Right lobe of liver (tissue), 6 donors: Measurements from ENCODE around the gene LMTK3. TPM values are rescaled to one million over a fixed set of nuclear protein-coding genes. Genes with fewer than 3 reads are reported as not detected.

Experiments used
- ATAC-seq, 4 donors: fragments of 200-7000 bp; cut with Tn5 transposase; one replicate each; pipeline ENCODE4 v1.9.1; 2020; ENCODE audit warnings: mild to moderate bottlenecking in 4 of 4, moderate library complexity in 4 of 4
- DNase-seq, 3 donors: peaks; one replicate each; pipeline ENCODE4 v3.0.0-alpha.2; 2020
- H3K27ac ChIP-seq, 3 donors: fragments of 200-600 bp; one replicate each; pipeline ENCODE4 v1.8.0; 2022
- H3K27me3 ChIP-seq, 2 donors: fragments of 200-600 bp; one replicate each; pipeline ENCODE4 v1.8.0; 2022
- H3K36me3 ChIP-seq, 4 donors: fragments of 200-600 bp; sonication (generic) in 1 of 4; one replicate each; pipeline versions ENCODE4 v1.5.1 to v1.8.0; 2017 to 2022; ENCODE audit warnings: control low read depth in 1 of 4
- H3K4me1 ChIP-seq, 4 donors: fragments of 200-600 bp; sonication (generic) in 1 of 4; one replicate each; pipeline versions ENCODE4 v1.5.1 to v1.8.0; 2017 to 2022; ENCODE audit warnings: control low read depth in 1 of 4
- H3K4me3 ChIP-seq, 3 donors: fragments of 200-600 bp; one replicate each; pipeline ENCODE4 v1.8.0; 2022
- H3K9me3 ChIP-seq, 4 donors: fragments of 200-600 bp; sonication (generic) in 1 of 4; one replicate each; pipeline versions ENCODE4 v1.5.1 to v1.8.0; 2017 to 2022; ENCODE audit warnings: control low read depth in 1 of 4
- CTCF ChIP-seq, 4 donors: fragments of 200-600 bp in 3 of 4; fragments of 450-650 bp in 1 of 4; IDR thresholded peaks; one replicate each; pipeline versions ENCODE4 v1.5.1 to v1.8.0; 2016 to 2022; ENCODE audit warnings: antibody characterized with exemption in 4 of 4, mild to moderate bottlenecking in 2 of 4
- POLR2A ChIP-seq: fragments of 450-650 bp; IDR thresholded peaks from one replicate; pipeline ENCODE4 v1.6.1; 2017; ENCODE audit warnings: antibody characterized with exemption, mild to moderate bottlenecking
- WGBS: methylation state at CpG from one replicate; pipeline ENCODE4 v1.1.6; 2018; ENCODE audit warnings: low coverage, low lambda C conversion rate; ENCODE audit not compliant: insufficient coverage; ENCODE audit errors: missing lambda C conversion rate; 5-methylcytosine and 5-hydroxymethylcytosine counted together
- intact Hi-C, 2 donors: fragments of 100-400 bp; cut with DNase I; formaldehyde crosslinking; loops; one replicate each; pipeline versions ENCODE4 v1.11.2 to v1.14.1; 2022
- total RNA-seq, 6 experiments: library from RNA; depleted of rRNA in 2 of 6; stranded (reverse); fragments of >200 nt in 2 of 6; fragmentation: NEBNext Ultra II Directional in 3 of 6; extraction: Animal tissue kit (Norgen Biotek cat#: 25700) in 3 of 6; gene quantifications; one replicate each; pipeline versions ENCODE4 v1.1.0 to v1.2.4, GENCODE V29; 2016 to 2023
- donor health status: DM: no; HTN: yes; CAD: no.
- donor health status: DM: no; HTN: no; CAD: no.
- donor health status: DM: no; HTN: no; CAD: no.
- donor health status: DM: no; HTN: yes; CAD: no.
- donor health status: DM: no; HTN: yes; CAD: no.

LMTK3 gene
- total RNA-seq, 6 experiments from 2014 or later: 0.09 to 0.31 (median 0.12) TPM; not detected in 1

GRCh38 chr19:48480558-48481500 is 30.8 kb downstream of the LMTK3 start:
- 30% methylated on average over 20 of the region's 52 CpGs for WGBS
- H3K4me1 ChIP-seq: peaks cover 0 to 7% (median 3%) of the 10 kb centered on the region in 4 donors
- no peaks in the 10 kb centered on the region for H3K27me3 ChIP-seq
- DNase-seq: peak in 1 of 3 donors; percentile 57
- peak overlapping the region; percentile 30 to 52 (median 47) for H3K4me3 ChIP-seq
- peak overlapping the region; percentile 6 to 72 (median 59) for H3K27ac ChIP-seq
- no peaks in the 10 kb centered on the region for H3K9me3 ChIP-seq
- peak; percentile 56 to 76 (median 61) for ATAC-seq
- intact Hi-C loops: no loop called here
- peaks cover 0 to 3% (median 2%) of the 10 kb centered on the region in 4 donors for H3K36me3 ChIP-seq
- no peak for TF ChIP-seq CTCF (IDR thresholded peaks at IDR 0.05)

- Histone ChIP-seq H3K27ac (peak overlapping the region; percentile 6 to 72 (median 59)), H3K36me3 (peaks cover 0 to 9% (median 5%) of the 10 kb centered on the region in 4 donors), H3K4me1 (peaks cover 0 to 7% (median 3%) of the 10 kb centered on the region in 4 donors), H3K27me3 (no peaks in the 10 kb centered on the region), H3K4me3 (peak overlapping the region; percentile 30 to 52 (median 47)), H3K9me3 (no peaks in the 10 kb centered on the region)
- DNase-seq: no peak
- TF ChIP-seq POLR2A: no peak
- TF ChIP-seq CTCF (IDR thresholded peaks at IDR 0.05): no peak
- WGBS: 51% methylated on average over 7 of the region's 32 CpGs
- intact Hi-C loops: no loop called here
- peak; percentile 42 to 72 (median 64) for ATAC-seq
These were observed 31.5 kb downstream of the LMTK3 start for GRCh38 chr19:48480183-48480557.

GRCh38 chr19:48479686-48480085 is 31.9 kb downstream of the LMTK3 start:
- Histone ChIP-seq H3K4me3 (peak overlapping the region in 1 of 3 donors; percentile 30), H3K36me3 (peaks cover 0 to 14% (median 7%) of the 10 kb centered on the region in 4 donors), H3K9me3 (no peaks in the 10 kb centered on the region), H3K27ac (no peak overlapping the region), H3K27me3 (no peaks in the 10 kb centered on the region), H3K4me1 (peaks cover 0 to 7% (median 3%) of the 10 kb centered on the region in 4 donors)
- TF ChIP-seq POLR2A (no peak), CTCF (IDR thresholded peaks at IDR 0.05) (no peak)
- intact Hi-C loops: no loop called here
- no CpG with 5 or more reads among the region's 7 CpGs for WGBS
- ATAC-seq (peak in 3 of 4 donors; percentile 6 to 18 (median 15)), DNase-seq (no peak)

- Histone ChIP-seq H3K27me3 (no peaks in the 10 kb centered on the region), H3K36me3 (peaks cover 0 to 23% (median 10%) of the 10 kb centered on the region in 4 donors), H3K4me1 (peaks cover 0 to 7% (median 3%) of the 10 kb centered on the region in 4 donors), H3K4me3 (no peak overlapping the region), H3K27ac (no peak overlapping the region), H3K9me3 (no peaks in the 10 kb centered on the region)
- WGBS: 73% methylated on average over 14 of the region's 29 CpGs
- intact Hi-C loops: no loop called here
- TF ChIP-seq CTCF (IDR thresholded peaks at IDR 0.05) (no peak), POLR2A (no peak)
- ATAC-seq (no peak), DNase-seq (no peak)
These were observed 33.0 kb downstream of the LMTK3 start for GRCh38 chr19:48478339-48479256.
